HL-60/S4 treated with phorbol 12-myristate 13-acetate at 8.2 ng/mL for 4 days and 3 days (cell line): ENCODE results near the gene BBS9.

Experiments
- in situ Hi-C: fragments of 300-500 bp; cut with MboI; formaldehyde crosslinking; loops from 2 replicates; pipeline ENCODE4 v1.15.0; 2022; ENCODE audit warnings: low sequenced_read_pairs

The BBS9 gene

GRCh38 chr7:33351709-33352108, 222.3 kb downstream of the BBS9 start:
- in situ Hi-C loops: no loop called here

DNA sequence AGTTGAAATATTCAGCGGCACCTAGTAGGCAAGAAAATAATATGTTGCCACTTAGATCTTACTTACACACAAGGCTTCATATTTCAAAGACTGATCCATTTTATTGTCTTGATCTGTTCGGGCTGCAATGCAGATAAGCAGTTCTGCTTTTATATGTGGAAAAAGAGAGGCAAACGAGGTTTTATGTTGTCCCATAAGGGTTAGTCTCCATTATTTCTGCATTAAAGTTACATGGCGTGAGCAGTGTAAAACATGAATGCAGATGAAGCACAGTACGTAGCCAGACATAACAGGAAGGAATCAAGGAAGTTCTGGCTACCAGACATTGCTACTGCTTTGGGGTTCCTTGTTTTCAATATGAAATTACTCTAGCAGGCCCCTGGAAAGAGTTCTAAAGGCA, 224.8 kb downstream of the BBS9 start:
- in situ Hi-C loops: no loop called here

- in situ Hi-C loops: no loop called here
Measured at GRCh38 chr7:33355386-33355785, 226.0 kb downstream of the BBS9 start.

DNA sequence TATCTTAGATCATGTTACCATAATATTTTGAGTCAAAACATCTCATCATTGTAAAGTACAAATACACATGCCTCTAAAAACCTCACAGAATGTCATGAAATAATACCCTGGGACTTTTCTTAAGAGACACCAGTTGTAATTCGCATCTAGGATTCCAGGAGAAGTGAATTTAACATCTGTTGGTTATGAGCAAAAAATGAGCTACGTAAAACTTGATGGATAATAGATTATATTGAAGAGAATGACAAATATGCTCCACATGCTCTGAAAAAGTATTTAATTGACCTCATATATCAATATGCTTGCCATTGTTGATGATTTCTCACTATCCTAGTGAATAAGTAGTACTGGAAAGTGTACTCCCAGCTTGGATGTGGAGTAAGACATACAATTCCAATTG, 227.0 kb downstream of the BBS9 start:
- in situ Hi-C loops: no loop called here

- in situ Hi-C loops: no loop called here
Measured at GRCh38 chr7:33357846-33358245, 228.5 kb downstream of the BBS9 start.

DNA sequence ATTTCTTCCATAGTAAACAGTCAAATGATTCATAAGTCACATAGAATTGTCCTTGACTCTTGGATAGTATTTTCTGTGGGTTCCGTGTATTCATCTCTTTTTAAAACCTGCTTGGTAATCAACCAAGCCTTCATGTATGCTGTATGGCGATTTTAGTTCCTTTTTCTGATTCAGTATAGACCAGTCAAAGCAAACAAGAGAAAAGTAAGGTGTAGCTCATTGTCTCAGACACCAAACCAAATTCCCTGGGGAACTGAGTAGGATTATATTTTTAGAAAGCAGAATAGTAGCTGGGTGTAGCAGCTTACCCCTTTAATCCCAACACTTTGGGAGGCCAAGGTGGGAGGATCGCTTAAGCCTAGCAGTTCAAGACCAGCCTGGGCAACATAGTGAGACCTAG, 240.5 kb downstream of the BBS9 start:
- in situ Hi-C loops: no loop called here

GRCh38 chr7:33373195-33373594, 243.8 kb downstream of the BBS9 start:
- in situ Hi-C loops: no loop called here

- in situ Hi-C loops: no loop called here
Measured at GRCh38 chr7:33379891-33380525, 250.6 kb downstream of the BBS9 start.

DNA sequence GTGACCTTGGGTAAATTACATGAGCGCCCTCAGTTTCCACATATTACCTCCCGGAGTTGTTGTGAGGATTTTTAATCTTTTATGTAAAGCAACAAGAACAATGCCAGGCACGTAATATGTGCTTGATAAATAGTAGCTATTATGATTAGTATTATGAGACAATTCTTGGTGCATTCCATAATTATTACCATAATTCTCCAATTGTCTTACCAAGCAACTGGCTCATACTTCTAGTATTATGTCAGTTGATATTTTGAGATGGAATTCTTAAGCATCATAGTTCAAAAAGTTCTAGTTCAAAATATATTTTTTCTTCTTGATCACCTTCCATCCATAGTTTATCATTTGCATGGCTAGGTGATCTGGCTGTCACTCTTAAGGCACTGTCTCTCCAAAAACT, 259.0 kb downstream of the BBS9 start:
- in situ Hi-C loops: no loop called here

GRCh38 chr7:33392148-33392547, 262.8 kb downstream of the BBS9 start:
- in situ Hi-C loops: no loop called here

DNA sequence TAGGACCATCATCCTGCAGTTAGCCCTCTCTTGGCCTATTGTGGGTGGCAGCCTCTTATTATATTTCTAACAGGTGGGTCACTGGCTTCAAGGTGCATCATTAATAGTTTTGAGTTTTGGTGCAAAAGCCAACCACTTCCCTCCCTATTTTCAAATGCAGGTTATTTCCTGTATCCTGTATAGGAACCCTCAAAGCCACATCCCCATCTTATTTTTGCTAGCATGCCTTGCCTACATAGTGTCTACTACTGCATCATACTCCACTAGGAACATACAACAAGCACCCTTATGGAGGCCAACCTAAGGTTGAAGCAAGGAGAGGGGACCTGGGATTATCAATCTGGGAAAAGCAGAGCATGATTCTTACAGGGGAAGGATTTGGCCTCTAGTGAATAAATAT, 264.4 kb downstream of the BBS9 start:
- in situ Hi-C loops: no loop called here

- in situ Hi-C loops: no loop called here
Measured at GRCh38 chr7:33395340-33395739, 266.0 kb downstream of the BBS9 start.

DNA sequence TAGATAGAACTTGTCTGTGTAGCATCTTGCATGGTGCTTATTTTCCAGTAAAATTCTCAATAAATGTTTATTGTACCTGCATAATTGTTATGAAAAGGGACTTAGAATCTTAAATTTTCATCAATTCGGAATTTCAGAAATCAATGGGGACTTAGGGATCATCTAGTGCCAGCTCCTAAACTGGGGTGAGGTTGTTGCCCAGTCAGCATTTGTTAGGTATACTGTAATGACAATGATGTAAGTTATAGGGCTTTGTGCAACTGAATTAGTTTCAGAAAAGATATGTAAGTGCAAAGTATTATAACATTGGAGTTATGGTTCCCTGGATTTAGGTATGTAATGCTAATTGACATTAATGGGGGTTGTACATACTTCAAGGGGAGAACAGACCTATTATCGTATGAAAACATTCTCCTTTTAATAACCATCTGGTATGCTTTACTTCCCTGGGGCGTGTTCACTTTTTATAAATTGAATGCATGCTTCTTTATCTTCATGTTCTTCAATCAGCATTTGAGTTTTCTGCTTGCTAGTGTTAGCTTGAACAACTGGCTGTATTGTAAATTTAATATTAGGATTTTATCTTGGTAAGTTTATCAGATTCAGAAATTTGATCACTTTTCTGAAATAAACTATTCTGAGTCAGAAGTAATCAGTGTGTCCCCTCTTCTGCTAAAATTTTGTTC, 270.3 kb downstream of the BBS9 start:
- in situ Hi-C loops: no loop called here

DNA sequence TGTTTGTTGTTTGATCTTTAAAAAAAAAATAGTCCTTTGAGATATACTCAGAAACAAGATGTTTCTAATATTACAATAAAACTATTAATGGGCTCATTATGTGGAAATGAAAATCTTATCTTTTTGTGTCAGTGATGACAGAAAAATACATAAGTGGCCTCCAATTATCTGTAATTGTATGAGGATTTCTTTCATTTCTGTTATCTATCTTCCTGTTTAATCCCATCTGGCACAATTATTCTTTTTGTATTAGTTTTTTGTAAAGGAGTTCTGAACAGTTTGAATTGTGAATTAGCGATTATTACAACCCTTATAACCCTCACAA, 270.8 kb downstream of the BBS9 start:
- in situ Hi-C loops: no loop called here

GRCh38 chr7:33410266-33410665, 280.9 kb downstream of the BBS9 start:
- in situ Hi-C loops: no loop called here

DNA sequence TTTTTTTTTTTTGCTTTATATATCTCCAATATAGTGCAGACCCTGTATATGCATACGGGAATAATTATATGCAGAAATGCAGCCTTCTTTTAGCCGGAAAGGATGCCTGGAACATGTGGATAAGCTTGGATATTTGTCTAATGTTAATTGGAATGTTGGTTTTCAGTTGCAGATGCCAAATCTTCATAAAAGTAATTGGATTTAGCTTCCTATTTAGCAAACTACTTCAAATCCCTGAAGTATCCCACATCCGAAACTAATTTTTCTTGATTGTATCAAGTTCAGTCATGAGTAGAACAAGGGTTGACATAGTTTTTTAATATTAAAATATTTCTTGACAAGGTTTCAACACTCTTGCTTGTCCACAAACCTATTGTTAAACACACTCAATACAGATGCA, 281.7 kb downstream of the BBS9 start:
- in situ Hi-C loops: no loop called here

DNA sequence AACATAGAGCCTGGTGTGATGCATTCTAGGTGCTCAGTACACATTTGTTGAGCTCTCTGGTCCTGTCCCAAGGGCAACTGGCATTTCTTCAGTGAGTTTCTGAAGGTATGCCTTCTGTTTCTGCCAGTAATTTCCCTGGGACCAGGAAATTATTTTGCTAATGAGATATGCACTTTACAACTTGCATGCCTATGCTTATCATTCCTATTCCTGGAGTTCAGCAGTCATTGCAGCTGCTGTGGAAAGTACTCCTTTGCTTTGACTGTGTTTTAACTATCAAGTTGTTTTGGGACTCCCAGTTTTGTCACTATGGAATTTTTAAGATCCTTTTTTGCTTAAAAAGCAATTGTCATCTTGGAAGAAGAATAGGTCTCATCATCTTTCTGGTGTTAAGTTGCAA, 283.0 kb downstream of the BBS9 start:
- in situ Hi-C loops: no loop called here

DNA sequence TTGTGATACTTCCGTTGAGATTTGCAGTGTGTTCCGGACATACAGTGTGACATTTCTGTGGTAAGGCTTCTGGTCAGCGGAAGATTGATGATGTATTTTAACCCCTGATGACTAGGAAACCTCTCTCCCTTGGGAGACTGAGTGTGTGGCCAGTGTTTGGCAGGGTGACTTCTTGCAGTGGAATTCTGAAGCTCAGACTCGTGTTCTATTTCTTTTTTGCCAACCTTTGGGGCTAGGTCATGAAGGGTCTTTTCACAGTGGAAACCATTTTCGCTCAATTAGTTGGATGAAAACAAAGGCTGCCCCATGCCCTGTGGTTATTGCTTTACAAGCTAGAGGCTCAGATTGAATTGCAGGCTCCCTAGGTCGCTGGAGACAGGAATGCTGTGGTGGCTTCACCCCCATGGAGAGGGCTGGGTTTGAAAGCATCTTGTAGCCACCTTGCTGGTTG, 288.9 kb downstream of the BBS9 start:
- in situ Hi-C loops: no loop called here

GRCh38 chr7:33420311-33420940, 291.1 kb downstream of the BBS9 start:
- in situ Hi-C loops: no loop called here

DNA sequence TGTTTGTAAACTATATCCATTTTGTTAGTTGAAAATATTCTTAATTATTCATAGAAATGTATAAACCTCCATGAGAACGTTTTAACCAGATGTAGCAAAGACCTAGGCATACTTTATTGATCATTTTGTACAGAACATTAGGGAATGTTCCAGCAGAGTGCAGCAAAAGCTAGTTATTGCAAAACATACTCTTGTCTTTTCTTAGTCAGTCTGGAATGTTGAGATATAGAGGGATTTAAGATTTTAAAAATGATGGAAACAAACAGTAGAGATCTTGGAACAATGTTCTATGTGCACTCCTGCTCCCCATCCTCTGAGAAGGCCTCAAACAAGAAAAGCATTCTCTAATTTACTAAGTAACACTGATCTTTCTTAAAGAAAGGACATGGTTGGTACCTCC, 292.1 kb downstream of the BBS9 start:
- in situ Hi-C loops: no loop called here

GRCh38 chr7:33422141-33422540, 292.8 kb downstream of the BBS9 start:
- in situ Hi-C loops: no loop called here

DNA sequence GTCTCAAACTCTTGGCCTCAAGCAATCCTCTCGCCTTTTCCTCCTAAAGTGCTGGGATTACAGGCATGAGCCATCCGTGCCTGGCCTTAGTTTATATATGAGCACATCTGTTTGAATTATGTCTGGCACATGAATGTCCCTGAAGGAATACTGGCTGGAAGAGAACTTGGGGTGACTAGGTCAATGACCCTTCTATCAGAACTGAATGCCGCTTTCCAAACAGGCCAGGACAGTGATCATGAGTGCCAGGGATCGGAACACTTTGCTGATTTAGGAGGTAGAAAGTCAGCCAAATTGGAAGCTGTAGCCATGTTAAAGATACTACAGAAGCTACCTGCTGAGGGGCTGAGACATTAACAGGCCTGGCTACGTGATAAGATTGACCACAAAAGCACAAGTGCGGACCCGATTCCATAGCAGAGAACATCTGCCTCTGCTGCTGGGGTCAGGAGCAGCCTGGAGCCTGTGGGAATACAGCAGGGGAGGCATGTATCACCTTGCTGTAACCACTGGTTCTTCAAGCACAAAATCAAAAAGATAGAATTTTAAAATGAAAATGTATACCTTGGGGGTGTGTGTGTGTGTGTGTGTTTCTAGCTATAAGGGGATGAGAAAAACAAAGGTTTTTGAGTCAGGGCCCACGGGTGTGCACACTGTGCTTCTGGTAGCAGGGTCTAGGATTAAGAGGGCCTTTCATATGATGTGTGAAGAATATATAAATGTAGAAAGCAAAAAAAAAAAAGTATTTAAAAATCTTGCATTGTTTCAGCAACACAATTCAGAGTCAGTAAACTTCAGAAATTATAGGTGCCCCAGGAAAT, 293.7 kb downstream of the BBS9 start:
- in situ Hi-C loops: no loop called here
